Liver (tissue), 3 donors: ENCODE results near the gene SPTSSA.

ENCODE experiments used
- ATF3 ChIP-seq: IDR thresholded peaks from 2 replicates; pipeline ENCODE4 v1.6.1; 2016; ENCODE audit warnings: antibody characterized with exemption
- EGR1 ChIP-seq, 2 donors: IDR thresholded peaks; 2 replicates each; pipeline ENCODE4 v1.6.1; 2016 to 2018; ENCODE audit warnings: antibody characterized with exemption in 2 of 2, low read depth in 2 of 2
- FOXA1 ChIP-seq: IDR thresholded peaks from 2 replicates; pipeline ENCODE4 v1.6.1; 2016; ENCODE audit warnings: antibody characterized with exemption
- GABPA ChIP-seq, 2 donors: IDR thresholded peaks in 1 of 2; conservative IDR thresholded peaks in 1 of 2; 2 replicates each; pipeline ENCODE4 v1.6.1; 2016; ENCODE audit warnings: antibody characterized with exemption in 2 of 2, mild to moderate bottlenecking in 1 of 2, moderate library complexity in 1 of 2
- JUND ChIP-seq, 2 donors: IDR thresholded peaks; 2 replicates each; pipeline ENCODE4 v1.6.1; 2016; ENCODE audit warnings: antibody characterized with exemption in 2 of 2
- RAD21 ChIP-seq, 2 donors: IDR thresholded peaks; 2 replicates each; pipeline ENCODE4 v1.6.1; 2016; ENCODE audit warnings: antibody characterized with exemption in 2 of 2, mild to moderate bottlenecking in 2 of 2
- REST ChIP-seq: IDR thresholded peaks from 2 replicates; pipeline ENCODE4 v1.6.1; 2016; ENCODE audit warnings: antibody characterized with exemption, mild to moderate bottlenecking
- SP1 ChIP-seq: IDR thresholded peaks from 2 replicates; pipeline ENCODE4 v1.6.1; 2018; ENCODE audit warnings: antibody characterized with exemption, mild to moderate bottlenecking
- TAF1 ChIP-seq: conservative IDR thresholded peaks from 2 replicates; pipeline ENCODE4 v1.6.1; 2016; ENCODE audit warnings: antibody characterized with exemption, mild to moderate bottlenecking
- YY1 ChIP-seq: IDR thresholded peaks from 2 replicates; pipeline ENCODE4 v1.6.1; 2016; ENCODE audit warnings: antibody characterized with exemption, mild to moderate bottlenecking
- ZBTB33 ChIP-seq: IDR thresholded peaks from 2 replicates; pipeline ENCODE4 v1.6.1; 2016; ENCODE audit warnings: antibody characterized with exemption
- TF ChIP-seq, protein P1 (sequence below): fragments of 150-350 bp; IDR thresholded peaks from 2 replicates; pipeline ENCODE4 v1.5.1; 2017; ENCODE audit warnings: improper control_type of control experiment, low read depth, low read length; ENCODE audit not compliant: missing input control
- TF ChIP-seq, protein P2 (sequence below): IDR thresholded peaks from 2 replicates; pipeline ENCODE4 v1.6.1; 2016; ENCODE audit warnings: antibody characterized with exemption
- donor health status: healthy.
- donor health status: healthy.

DNA sequence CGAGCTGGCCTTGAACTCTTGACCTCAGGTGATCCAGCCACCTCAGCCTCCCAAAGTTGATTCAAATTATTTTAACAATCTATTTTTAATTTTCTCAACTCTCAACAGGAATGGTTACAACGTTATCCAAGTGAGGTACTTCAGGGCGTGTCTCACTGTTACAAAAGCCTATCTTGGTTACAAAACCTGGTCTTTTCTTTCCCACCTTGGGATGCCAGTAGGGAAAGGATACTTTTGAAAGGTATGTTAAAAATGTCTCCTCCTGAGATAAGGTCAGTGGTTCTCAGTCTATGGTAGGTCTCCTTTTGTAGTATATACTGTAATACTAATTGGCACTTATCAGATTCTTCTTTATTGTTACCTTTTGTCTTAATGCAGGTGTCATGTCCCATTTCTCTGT is 4.9 kb downstream of the SPTSSA start:
- TF ChIP-seq REST, result no peak
- TF ChIP-seq, protein P1, sequence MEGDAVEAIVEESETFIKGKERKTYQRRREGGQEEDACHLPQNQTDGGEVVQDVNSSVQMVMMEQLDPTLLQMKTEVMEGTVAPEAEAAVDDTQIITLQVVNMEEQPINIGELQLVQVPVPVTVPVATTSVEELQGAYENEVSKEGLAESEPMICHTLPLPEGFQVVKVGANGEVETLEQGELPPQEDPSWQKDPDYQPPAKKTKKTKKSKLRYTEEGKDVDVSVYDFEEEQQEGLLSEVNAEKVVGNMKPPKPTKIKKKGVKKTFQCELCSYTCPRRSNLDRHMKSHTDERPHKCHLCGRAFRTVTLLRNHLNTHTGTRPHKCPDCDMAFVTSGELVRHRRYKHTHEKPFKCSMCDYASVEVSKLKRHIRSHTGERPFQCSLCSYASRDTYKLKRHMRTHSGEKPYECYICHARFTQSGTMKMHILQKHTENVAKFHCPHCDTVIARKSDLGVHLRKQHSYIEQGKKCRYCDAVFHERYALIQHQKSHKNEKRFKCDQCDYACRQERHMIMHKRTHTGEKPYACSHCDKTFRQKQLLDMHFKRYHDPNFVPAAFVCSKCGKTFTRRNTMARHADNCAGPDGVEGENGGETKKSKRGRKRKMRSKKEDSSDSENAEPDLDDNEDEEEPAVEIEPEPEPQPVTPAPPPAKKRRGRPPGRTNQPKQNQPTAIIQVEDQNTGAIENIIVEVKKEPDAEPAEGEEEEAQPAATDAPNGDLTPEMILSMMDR, result no peak
- no peak for TF ChIP-seq GABPA (IDR thresholded peaks at IDR 0.05 in 1 of 2, conservative IDR thresholded peaks at IDR 0.05 in 1 of 2)
- TF ChIP-seq EGR1 (IDR thresholded peaks at IDR 0.05; ENCODE audit: low read depth in 2 of 2), result no peak
- TF ChIP-seq FOXA1, result no peak
- TF ChIP-seq, protein P2, sequence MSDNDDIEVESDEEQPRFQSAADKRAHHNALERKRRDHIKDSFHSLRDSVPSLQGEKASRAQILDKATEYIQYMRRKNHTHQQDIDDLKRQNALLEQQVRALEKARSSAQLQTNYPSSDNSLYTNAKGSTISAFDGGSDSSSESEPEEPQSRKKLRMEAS, result no peak
- no peak for TF ChIP-seq JUND (IDR thresholded peaks at IDR 0.05)
- TF ChIP-seq ZBTB33, result no peak
- no peak for TF ChIP-seq SP1
- no peak for TF ChIP-seq YY1
- TF ChIP-seq RAD21 (IDR thresholded peaks at IDR 0.05), result no peak
- no peak for TF ChIP-seq TAF1
- no peak for TF ChIP-seq ATF3
